ENCODE measurements around the gene ANKRD42.
"Not testable (repeated sequence)": the region's sequence is repeated elsewhere in the genome, so short reads cannot be mapped to it uniquely, and the experiment has no call there.

The ANKRD42 gene

GRCh38 chr11:83259559-83259958, 66.0 kb downstream of the ANKRD42 start:
- H3K36me3 ChIP-seq (ENCODE audit: insufficient read depth, low read length) = peaks cover 49% of the 10 kb centered on the region; the same call in 1 of the 2 replicates
- H3K27me3 ChIP-seq (ENCODE audit: insufficient read depth, low read length, poor library complexity) = no peaks in the 10 kb centered on the region
- H3K4me2 ChIP-seq (ENCODE audit: insufficient read depth, low read length) = no peak overlapping the region
- no peak for ATAC-seq (ENCODE audit: insufficient read depth, low read depth)
- H3K4me1 ChIP-seq (ENCODE audit: insufficient read depth, low read length) = no peaks in the 10 kb centered on the region
- H4K20me1 ChIP-seq (ENCODE audit: insufficient read depth, low read length) = no peaks in the 10 kb centered on the region
- H3K9me3 ChIP-seq (ENCODE audit: insufficient read depth, low read length, severe bottlenecking) = no peaks in the 10 kb centered on the region
- no peak overlapping the region for H3K27ac ChIP-seq (ENCODE audit: low read length)
- no peak overlapping the region for H2AFZ ChIP-seq (ENCODE audit: low read depth, low read length)
- no peak overlapping the region for H3K4me3 ChIP-seq (ENCODE audit: low read depth in 1 of 2, low read length in 2 of 2)
- no peak for DNase-seq
- H3K79me2 ChIP-seq (ENCODE audit: insufficient read depth, low read length) = no peaks in the 10 kb centered on the region
- no peak for TF ChIP-seq EZH2 (IDR thresholded peaks at IDR 0.05; ENCODE audit: borderline replicate concordance, low read depth, low read length, severe bottlenecking)
- TF ChIP-seq CTCF (IDR thresholded peaks at IDR 0.05; ENCODE audit: borderline replicate concordance, extremely low read depth, low read length, poor library complexity, severe bottlenecking) = no peak
- H3K9ac ChIP-seq (ENCODE audit: low read depth, low read length) = no peak overlapping the region

- Histone ChIP-seq H3K9ac (ENCODE audit: low read depth, low read length) (no peak overlapping the region), H4K20me1 (ENCODE audit: insufficient read depth, low read length) (no peaks in the 10 kb centered on the region), H3K27me3 (ENCODE audit: insufficient read depth, low read length, poor library complexity) (no peaks in the 10 kb centered on the region), H3K36me3 (ENCODE audit: insufficient read depth, low read length) (peaks cover 50% of the 10 kb centered on the region), H3K4me1 (ENCODE audit: insufficient read depth, low read length) (no peaks in the 10 kb centered on the region), H3K27ac (ENCODE audit: low read length) (no peak overlapping the region), H3K4me3 (ENCODE audit: low read depth in 1 of 2, low read length in 2 of 2) (no peak overlapping the region), H3K9me3 (ENCODE audit: insufficient read depth, low read length, severe bottlenecking) (no peaks in the 10 kb centered on the region), H2AFZ (ENCODE audit: low read depth, low read length) (no peak overlapping the region), H3K4me2 (ENCODE audit: insufficient read depth, low read length) (no peak overlapping the region), H3K79me2 (ENCODE audit: insufficient read depth, low read length) (no peaks in the 10 kb centered on the region)
- ATAC-seq (ENCODE audit: insufficient read depth, low read depth) = no peak
- TF ChIP-seq CTCF (IDR thresholded peaks at IDR 0.05; ENCODE audit: borderline replicate concordance, extremely low read depth, low read length, poor library complexity, severe bottlenecking) (no peak), EZH2 (IDR thresholded peaks at IDR 0.05; ENCODE audit: borderline replicate concordance, low read depth, low read length, severe bottlenecking) (no peak)
- no peak for DNase-seq
Observed at GRCh38 chr11:83265331-83265730, 71.8 kb downstream of the ANKRD42 start.

GRCh38 chr11:83269080-83269479, 75.6 kb downstream of the ANKRD42 start:
- not testable (repeated sequence) for DNase-seq; H3K79me2 ChIP-seq (ENCODE audit: insufficient read depth, low read length); H3K9me3 ChIP-seq (ENCODE audit: insufficient read depth, low read length, severe bottlenecking); H3K4me2 ChIP-seq (ENCODE audit: insufficient read depth, low read length); ATAC-seq (ENCODE audit: insufficient read depth, low read depth); H4K20me1 ChIP-seq (ENCODE audit: insufficient read depth, low read length); H3K9ac ChIP-seq (ENCODE audit: low read depth, low read length); H3K4me1 ChIP-seq (ENCODE audit: insufficient read depth, low read length); H3K27me3 ChIP-seq (ENCODE audit: insufficient read depth, low read length, poor library complexity); H2AFZ ChIP-seq (ENCODE audit: low read depth, low read length); H3K27ac ChIP-seq (ENCODE audit: low read length); H3K4me3 ChIP-seq (ENCODE audit: low read depth in 1 of 2, low read length in 2 of 2)
- H3K36me3 ChIP-seq (ENCODE audit: insufficient read depth, low read length) = peaks cover 44% of the 10 kb centered on the region

- peaks cover 41% of the 10 kb centered on the region for H3K36me3 ChIP-seq (ENCODE audit: insufficient read depth, low read length)
- not testable (repeated sequence) for H3K4me2 ChIP-seq (ENCODE audit: insufficient read depth, low read length); H3K27ac ChIP-seq (ENCODE audit: low read length); H3K4me3 ChIP-seq (ENCODE audit: low read depth in 1 of 2, low read length in 2 of 2); DNase-seq; H4K20me1 ChIP-seq (ENCODE audit: insufficient read depth, low read length); H3K4me1 ChIP-seq (ENCODE audit: insufficient read depth, low read length); H3K79me2 ChIP-seq (ENCODE audit: insufficient read depth, low read length); H3K9ac ChIP-seq (ENCODE audit: low read depth, low read length); H3K27me3 ChIP-seq (ENCODE audit: insufficient read depth, low read length, poor library complexity); H3K9me3 ChIP-seq (ENCODE audit: insufficient read depth, low read length, severe bottlenecking); H2AFZ ChIP-seq (ENCODE audit: low read depth, low read length); ATAC-seq (ENCODE audit: insufficient read depth, low read depth)
Observed at GRCh38 chr11:83271734-83272133, 78.2 kb downstream of the ANKRD42 start.

Data from DND-41 (cell line).